GM21576 (cell line): Measurements from ENCODE around the gene BCL2L15.

Source experiments
- ATAC-seq: cut with Tn5 transposase; IDR thresholded peaks from one replicate; pipeline ENCODE4 v1.9.1; 2021; ENCODE audit warnings: mild to moderate bottlenecking, moderate library complexity; ENCODE audit not compliant: unreplicated experiment

The BCL2L15 gene

DNA sequence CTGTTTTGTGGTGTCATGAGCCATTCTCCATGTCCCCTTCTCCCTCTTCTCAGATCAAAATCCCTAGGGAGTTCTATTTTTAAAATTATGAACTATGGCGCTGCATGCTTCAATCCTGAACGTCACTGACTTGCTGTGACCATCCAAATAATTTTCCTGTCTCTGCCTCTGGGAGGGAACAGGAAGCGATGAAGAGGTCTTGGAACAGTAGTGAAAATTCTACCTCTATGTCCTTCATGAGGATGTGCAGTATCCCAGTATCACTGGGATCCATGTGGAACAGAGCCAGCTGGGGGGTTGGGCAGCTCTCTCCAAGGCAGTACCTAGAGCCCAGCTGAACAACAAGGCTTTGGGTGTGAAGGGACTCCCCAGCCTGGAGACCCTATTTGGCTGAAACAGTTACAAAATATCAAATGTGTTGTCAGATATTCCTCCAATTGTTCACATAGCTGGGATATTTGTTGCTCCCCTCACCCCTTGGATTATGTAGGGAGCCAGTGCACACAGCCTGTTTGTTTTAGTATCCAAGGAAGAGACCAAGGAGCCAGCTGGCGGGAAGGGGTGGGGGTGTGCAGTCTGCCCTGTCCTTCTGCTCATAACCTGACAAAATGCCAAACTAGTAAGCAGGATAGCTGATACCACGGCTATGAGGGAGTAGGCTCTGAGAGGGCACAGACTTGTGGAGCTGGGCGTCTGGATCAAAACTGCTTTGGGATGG is 25.4 kb upstream of the BCL2L15 start:
- ATAC-seq, result no peak

GRCh38 chr1:113905435-113905861 is 18.1 kb upstream of the BCL2L15 start:
- peak; percentile 5 for ATAC-seq

DNA sequence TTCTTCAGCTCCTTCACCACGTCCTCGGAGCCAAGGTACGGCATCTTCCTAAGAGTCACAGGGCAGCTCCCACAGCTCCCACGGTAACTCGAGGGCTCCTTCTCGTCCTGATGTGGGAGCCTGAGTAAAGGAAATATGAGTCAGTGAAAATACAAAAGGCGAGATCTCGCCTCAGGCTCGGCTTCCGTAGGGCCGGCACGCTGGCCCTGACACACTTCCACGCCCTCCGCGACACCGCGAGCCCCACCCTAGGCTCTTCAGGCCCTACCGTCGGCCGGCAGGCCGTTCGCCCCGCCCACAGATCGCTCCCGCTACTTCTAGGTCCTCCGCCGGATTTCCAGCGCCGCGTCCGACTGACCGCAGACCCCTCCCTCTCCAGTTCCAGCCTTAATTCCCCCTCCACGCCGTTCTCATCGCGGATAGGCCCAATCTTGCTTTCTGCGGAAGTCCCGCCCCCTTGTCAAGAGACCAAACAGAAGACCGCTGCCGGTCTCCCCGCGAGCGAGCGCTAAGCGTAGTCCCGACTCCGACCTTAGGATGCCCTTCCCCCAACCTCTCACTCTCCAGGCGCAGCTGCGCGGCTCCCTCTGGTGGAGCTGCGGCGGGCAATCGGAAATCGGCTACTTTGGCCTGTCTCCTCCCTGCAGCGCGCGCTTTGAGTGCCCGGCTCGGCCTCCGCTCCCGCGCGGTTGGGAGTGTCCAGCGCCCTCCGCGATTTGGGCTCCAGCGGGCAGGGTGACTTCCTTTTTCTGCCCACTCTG is 17.5 kb upstream of the BCL2L15 start, which contains the start of the genes AP4B1 and DCLRE1B:
TSS of gene AP4B1 (minus strand) at position 126 of the 761 bp plus-strand sequence. CDS start at position 44, 82 bp downstream.
TSS of gene DCLRE1B (plus strand) at position 653 of the 761 bp plus-strand sequence. CDS start 261 bp downstream, outside the sequence.
- peak; percentile 88 for ATAC-seq

- ATAC-seq, result peak; percentile 24
Observed at GRCh38 chr1:113904293-113904673, 16.9 kb upstream of the BCL2L15 start.

DNA sequence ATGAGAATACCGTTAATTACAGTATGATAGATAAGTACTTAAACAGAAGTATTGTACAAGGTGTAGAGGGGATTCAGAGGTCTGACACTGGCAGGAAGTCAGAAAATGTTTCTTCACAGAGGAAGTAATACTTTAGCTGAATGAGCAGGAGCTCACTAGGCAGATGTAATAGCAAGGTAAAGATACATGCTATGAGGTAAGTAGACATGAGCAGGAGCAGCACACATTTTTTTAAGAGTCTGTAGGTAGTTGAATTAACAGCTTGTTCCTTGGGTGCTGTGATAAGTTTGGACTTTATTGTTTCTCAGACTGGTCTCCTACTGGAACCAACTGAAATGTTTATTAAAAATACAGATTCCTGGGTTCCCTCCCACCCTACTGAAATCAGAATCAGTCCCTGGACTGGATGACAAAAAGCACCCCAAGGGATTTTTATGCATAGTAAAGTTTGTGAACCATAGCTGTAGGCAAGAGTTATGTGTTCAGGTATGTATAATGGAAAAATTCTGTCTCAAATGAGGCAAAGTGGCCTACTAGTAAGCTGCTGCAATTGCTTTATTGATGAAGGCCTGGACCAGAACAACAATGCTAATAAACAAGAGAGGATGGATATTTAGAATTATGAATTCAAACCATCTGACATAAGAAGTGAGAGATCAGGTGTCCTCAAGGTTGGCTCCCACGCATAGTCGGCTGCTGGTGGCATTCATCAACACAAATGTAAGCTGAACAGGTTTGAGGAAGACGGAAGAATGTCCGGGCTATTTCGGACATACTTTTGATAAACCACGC is 16.3 kb upstream of the BCL2L15 start:
- ATAC-seq, result no peak

DNA sequence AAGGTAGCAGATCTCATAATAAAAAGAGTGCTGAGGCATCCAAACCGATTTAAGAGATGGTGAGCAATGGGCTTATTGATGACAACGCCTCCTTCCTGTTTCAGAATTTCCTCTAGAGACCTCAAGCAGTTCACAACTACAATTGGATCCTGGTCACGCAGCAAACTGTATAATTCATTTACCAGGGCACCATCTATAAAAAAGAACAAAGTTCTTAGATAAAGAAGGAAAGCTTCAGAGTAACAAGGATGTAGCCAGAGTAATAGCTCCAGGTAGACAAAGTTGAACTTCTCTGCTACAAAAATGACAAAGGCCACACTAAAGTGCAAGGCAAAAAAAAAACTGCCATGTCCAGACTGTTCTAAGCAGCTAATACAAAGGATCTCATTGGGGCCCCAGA is 13.8 kb upstream of the BCL2L15 start:
- no peak for ATAC-seq

GRCh38 chr1:113899111-113899510 is 11.7 kb upstream of the BCL2L15 start:
- ATAC-seq, result no peak

DNA sequence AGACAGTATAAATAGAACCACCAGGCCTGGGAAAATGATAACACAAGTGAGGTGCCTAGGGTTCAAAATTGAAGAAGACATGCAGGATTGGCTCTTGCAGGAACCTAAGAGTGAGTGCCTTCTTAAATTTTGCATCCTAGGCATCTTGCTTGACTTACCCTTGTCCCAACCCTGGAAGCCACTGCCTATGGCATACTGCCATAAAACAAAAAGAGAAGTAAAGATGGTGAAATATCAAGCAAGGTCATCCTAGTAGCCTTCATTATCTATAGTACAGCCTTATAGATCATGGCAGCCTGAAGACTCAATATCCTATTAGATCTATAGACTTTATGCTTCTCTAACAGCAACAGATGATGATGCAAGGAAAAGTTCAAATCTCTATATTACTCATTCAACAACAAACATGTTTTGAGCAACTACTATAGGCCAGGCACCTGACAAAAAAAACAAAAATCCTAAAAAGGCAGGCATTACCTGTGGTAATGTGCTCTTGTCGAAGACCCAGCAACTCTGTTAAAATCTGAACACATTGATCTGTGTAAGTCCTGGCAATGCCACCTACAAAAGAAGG is 10.9 kb upstream of the BCL2L15 start:
- ATAC-seq, result no peak

- ATAC-seq, result no peak
Observed at GRCh38 chr1:113895961-113896360, 8.6 kb upstream of the BCL2L15 start.

GRCh38 chr1:113895098-113895497 is 7.7 kb upstream of the BCL2L15 start:
- ATAC-seq, result no peak

GRCh38 chr1:113893267-113893666 is 5.9 kb upstream of the BCL2L15 start:
- ATAC-seq, result no peak

GRCh38 chr1:113891631-113892220 is 4.3 kb upstream of the BCL2L15 start:
- no peak for ATAC-seq

DNA sequence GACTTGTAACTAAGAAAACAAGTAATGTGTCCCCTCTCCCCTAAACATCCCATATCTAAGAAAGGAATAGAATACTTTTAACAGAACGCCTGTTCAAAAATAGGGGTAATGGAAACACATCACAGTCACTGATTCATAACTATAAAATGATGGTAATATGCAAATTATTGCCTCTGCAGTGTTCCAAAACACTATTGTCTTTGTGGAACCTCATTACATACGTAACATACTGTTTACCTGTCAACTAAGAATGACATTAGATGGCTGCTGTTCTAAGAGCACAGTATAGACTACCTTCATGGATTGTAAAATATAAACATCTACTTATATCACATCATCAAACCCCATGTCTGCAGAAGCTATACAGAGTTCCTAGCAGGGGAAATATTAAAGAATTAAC is 3.4 kb upstream of the BCL2L15 start:
- ATAC-seq, result no peak

- ATAC-seq, result no peak
Observed at GRCh38 chr1:113886417-113887401, 672 bp downstream of the BCL2L15 start.

- ATAC-seq, result no peak
Observed at GRCh38 chr1:113881661-113882060, 5.7 kb downstream of the BCL2L15 start.

- no peak for ATAC-seq
Observed at GRCh38 chr1:113879739-113880038, 7.7 kb downstream of the BCL2L15 start.

- no peak for ATAC-seq
Observed at GRCh38 chr1:113876176-113876575, 11.2 kb downstream of the BCL2L15 start.

DNA sequence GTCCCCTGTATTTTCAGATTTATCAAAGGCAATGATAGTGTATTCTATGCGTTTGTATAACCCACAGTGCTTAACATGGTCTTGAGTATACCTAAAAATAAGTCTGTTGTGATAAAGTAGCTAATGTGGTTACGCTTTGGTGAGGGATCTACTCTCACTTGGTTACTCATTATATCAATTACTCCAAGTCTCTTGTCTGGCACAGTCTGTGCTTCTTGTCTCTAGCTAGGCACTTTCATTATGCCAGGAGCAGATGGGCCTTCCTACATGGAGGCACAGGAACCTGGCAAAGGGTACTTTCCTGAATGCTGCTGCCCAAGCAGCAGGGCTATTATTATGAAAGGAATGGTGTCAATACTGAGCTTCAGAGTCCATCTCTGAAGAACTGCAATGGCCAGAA is 11.7 kb downstream of the BCL2L15 start:
- no peak for ATAC-seq

DNA sequence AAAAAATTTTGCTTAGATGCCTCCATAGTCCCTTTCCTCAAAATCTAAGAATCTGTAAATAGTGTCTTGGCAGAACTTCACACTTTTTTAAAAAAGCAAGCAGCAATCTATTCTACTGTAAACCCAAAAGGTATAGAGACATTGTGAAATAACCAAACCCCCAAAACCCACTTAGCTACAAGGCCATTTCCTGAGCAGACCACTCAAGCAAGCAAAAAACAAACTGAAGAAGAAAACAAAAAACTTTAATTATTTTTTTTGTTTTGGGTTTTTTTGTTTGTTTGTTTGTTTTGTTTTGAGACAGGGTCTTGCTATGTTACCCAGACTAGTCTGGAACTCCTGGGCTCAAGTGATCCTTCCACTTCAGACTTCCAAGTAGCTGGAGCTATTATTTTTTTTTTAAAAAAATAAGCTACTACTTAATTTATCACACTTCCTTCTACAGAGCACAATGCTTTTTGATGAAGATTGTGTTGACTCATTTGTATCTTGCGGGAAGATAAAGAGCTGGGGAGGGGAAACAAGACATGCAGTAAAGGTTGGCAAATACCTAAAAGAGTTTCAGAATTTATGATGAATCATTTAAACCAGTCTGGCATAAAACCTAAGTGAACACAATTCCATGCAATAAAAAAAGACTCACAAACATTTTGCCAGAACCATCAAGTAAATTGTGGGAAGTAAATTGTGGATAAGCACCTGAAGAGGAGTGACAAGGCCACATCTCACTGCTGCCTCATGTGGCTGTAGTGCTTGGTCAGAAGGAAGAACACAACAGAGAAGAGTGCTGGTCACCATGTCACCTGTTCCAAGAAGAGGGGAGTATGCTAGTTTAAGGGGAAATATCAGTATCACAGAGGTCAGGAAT is 13.1 kb downstream of the BCL2L15 start:
- ATAC-seq, result peak; percentile 34
